HG03520 (cell line): ENCODE results near the gene DGKI.

Experiments used
- ATAC-seq: cut with Tn5 transposase; IDR thresholded peaks from one replicate; pipeline ENCODE4 v1.9.1; 2021; ENCODE audit warnings: mild to moderate bottlenecking, moderate library complexity; ENCODE audit not compliant: unreplicated experiment

The DGKI gene

GRCh38 chr7:137873524-137873923 lies 26.8 kb upstream of the DGKI start:
- no peak for ATAC-seq

- ATAC-seq: no peak
Observed at GRCh38 chr7:137871170-137871915, 24.6 kb upstream of the DGKI start.

- no peak for ATAC-seq
Observed at GRCh38 chr7:137870684-137871083, 23.9 kb upstream of the DGKI start.

GRCh38 chr7:137870078-137870477 lies 23.3 kb upstream of the DGKI start:
- ATAC-seq: no peak

- ATAC-seq: no peak
Observed at GRCh38 chr7:137869260-137869659, 22.5 kb upstream of the DGKI start.

GRCh38 chr7:137867289-137867688 lies 20.5 kb upstream of the DGKI start:
- ATAC-seq: no peak

- ATAC-seq: no peak
Observed at GRCh38 chr7:137865764-137866163, 19.0 kb upstream of the DGKI start.

GRCh38 chr7:137862964-137863363 lies 16.2 kb upstream of the DGKI start:
- ATAC-seq: no peak

- no peak for ATAC-seq
Observed at GRCh38 chr7:137862358-137862757, 15.6 kb upstream of the DGKI start.

GRCh38 chr7:137860542-137860941 lies 13.8 kb upstream of the DGKI start:
- no peak for ATAC-seq

- no peak for ATAC-seq
Observed at GRCh38 chr7:137853053-137853452, 6.3 kb upstream of the DGKI start.

- no peak for ATAC-seq
Observed at GRCh38 chr7:137852108-137852507, 5.3 kb upstream of the DGKI start.

- ATAC-seq: no peak
Observed at GRCh38 chr7:137850972-137851945, 4.5 kb upstream of the DGKI start.

GRCh38 chr7:137850571-137850970 lies 3.8 kb upstream of the DGKI start:
- ATAC-seq: no peak

GRCh38 chr7:137848095-137848494 lies 1.3 kb upstream of the DGKI start:
- no peak for ATAC-seq

GRCh38 chr7:137847568-137848050 lies 835 bp upstream of the DGKI start:
- ATAC-seq: no peak

GRCh38 chr7:137846549-137846826 lies 286 bp downstream of the DGKI start:
- no peak for ATAC-seq

- ATAC-seq: no peak
Observed at GRCh38 chr7:137844677-137845425, 1.9 kb downstream of the DGKI start.

- no peak for ATAC-seq
Observed at GRCh38 chr7:137839903-137840779, 6.6 kb downstream of the DGKI start.

GRCh38 chr7:137838706-137839315 lies 8.0 kb downstream of the DGKI start:
- ATAC-seq: no peak
